Right renal pelvis (tissue), 4 donors: ENCODE data around the gene PHACTR1. TPM values are rescaled to one million over a fixed set of nuclear protein-coding genes. Genes with fewer than 3 reads are reported as not detected.

Experiments
- DNase-seq, 4 donors: peaks; one replicate each; pipeline ENCODE4 v3.0.0-alpha.2; 2013; ENCODE audit warnings: low read depth in 4 of 4, low spot score in 3 of 4, missing footprints in 1 of 4
- polyA plus RNA-seq, 4 donors: library from polyadenylated mRNA; unstranded; fragments of 120-200 nt; gene quantifications; one replicate each; pipeline ENCODE4 v1.2.1, GENCODE V29; 2013; ENCODE audit not compliant: insufficient read length in 4 of 4

PHACTR1 gene
- polyA plus RNA-seq, 4 donors = 9.9 to 16.4 (median 13.6) TPM

DNA sequence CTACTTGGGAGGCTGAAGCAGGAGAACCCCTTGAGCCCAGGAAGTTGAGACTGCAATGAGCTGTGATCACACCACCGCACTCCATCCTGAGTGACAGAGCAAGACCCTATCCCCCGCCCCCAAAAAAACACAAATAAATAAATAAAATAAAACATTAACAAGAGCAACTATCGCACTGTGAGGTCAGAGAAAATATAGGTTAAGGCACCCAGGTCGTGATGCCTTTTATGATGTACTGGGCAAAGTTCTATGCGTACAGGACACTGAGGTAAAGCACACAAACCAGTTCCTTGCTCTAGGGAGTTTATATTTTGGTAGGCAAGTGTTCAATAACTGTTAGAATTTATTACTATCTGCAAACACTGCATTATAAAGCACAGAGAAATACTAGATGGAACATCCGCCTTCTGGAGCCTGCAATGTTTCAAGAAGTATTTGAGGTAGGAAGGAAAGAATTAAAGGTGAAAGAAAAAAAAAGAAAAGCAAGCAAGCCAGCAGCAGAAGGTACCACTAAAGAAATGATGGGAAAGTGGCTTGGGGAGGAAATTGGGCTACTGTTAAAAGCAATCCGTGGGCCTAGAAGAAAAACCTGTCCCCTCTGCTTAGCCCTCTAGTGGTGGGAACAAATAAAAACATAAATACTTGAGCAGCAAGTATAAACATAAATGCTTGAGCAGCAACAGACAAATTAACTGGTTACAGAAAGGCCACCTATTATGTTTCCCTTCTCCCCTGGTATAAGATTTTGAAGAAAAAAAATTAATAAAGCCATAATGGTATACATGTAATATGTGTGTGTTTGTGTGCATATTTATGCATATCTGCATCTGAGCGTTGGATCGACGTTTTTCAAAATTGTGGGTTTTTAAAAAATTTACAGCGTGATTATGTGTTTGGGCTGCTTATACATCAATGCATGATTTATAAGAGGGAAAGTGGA is 128.0 kb downstream of the PHACTR1 start:
- DNase-seq = peak in 1 of 4 donors; percentile 14

DNA sequence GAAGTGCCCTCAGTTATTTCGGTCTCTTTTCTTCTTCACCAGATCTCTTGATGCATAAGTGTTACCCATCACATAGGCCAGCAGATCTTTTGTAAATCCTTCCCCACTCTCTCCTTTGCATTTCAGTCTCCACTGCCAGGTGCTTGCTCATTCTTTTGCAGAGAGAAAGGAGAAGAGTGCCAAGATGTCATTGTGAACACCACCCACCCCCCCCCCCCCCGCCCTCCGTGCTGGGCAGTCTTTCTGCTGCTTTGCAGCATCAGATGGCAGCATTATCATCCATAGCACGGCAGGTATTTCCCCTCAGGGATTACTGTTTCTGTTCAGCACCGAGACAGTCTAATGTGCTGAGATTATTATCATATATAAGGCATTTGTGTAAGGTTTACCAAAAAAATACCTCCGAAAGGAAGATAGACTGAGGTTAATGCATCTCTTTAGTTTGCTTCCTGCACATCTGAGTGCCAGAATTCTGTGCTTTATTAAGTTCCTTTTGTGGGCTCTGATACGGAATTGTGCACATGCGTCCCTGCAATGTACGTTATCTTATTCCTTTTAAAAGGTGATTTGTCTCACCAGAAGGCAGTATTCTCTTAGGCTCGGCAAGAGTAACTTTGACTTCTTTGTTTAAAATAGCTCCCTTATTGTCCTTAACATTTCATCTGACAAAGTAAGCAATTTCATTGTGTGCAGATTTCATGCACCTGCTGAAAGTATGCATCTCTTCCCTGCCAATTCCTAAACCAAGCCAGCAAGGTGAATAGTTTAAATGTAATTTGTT is 128.8 kb downstream of the PHACTR1 start:
- DNase-seq = no peak

DNA sequence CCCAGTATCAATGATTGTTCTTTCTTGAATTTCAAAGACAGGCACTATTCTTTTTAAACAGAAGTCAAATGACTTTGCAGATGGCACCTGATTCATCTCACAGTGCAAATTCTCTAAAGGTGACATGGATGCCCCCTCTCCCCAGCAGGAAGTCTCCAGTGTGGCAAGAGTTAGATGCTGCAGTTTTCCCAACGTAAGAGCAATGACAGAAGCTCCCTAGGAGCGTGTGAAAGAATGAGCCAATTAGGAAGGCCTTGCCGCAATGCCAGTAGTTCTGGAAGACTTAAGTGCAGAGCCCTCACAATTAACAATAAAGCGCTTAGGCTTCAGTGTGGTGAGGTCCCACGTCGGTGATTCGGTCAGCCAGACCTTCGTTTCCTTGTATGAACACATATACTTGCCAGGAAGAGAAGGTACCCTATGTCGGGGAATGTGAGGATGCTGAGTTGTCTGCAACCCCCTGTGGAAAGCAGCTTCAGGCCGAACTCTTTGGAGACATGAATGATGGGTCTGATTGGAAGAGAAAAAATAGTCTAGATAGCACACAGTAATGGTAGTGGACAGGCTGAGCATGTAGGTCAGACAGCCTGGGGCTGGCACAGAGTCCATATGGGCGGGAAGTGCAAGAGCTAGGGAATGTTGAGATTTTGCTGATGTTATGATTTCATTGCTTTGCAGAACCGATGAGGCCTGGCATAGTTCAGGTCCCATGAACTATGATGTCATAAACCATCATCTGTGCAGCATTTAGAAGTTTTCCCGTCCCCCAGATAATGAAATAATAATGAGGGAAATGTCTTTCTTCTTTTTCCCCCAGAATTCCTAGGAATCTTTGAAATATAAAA is 132.6 kb downstream of the PHACTR1 start:
- DNase-seq = no peak

DNA sequence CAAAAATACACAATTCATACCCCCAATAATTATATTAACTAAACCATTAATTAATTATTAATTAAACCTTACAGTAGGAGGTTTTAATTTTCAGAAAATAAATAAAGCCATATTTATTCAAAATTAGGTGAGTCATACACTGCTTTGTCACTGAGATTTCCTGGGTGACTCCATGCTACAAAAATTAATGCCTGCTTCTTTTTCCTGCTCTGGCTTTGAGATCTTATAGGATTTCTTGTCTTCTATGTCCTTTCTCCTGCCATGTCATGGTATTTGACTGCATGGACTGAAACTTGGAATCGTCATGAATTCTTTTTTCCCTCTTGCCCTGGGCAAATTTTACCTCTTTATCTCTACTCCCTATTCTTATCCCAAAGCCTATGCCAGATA is 133.2 kb downstream of the PHACTR1 start:
- DNase-seq = no peak

DNA sequence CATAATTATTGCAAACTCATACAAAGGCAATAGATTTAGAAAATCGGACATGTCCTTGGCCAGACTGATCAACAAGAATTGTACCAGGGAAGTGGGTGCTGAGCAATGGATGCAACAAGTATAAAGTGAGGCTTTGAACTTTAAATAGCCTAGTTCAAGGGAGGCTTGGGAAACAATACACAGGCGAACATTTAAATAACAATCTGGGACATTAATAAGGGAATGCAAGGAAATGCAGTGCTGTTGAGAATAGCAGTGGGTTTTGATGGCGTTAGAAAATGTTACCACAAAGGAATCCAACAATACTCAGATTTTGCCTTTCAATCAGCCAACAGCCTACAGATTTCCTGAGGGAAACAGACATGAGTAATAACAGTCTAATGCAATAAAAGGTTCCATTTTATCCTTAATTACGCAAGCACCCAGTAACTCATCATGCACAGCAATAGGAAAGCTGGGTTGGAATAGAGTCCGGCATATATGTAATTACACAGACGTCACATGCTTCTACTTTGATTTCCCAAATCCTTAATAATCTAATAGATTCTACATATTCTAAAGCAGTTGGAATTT is 134.6 kb downstream of the PHACTR1 start:
- DNase-seq = no peak

DNA sequence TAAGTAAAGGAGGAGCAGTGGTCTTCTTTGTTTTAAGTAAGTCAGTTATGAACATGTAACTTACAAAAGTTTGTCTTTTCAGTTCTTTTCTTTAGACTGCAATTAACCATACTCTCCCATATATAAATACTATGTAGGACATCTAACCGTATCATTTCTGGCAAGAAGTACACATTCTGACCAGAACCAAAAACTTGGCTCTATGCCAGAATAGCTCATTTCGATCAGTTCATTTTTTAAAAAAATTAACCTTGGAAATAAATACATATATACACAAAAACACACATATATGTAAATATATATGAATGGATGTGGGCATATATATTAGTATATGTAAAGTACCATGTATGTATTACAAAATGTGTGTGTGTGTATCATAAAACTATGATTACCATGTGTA is 145.0 kb downstream of the PHACTR1 start:
- DNase-seq = no peak

DNA sequence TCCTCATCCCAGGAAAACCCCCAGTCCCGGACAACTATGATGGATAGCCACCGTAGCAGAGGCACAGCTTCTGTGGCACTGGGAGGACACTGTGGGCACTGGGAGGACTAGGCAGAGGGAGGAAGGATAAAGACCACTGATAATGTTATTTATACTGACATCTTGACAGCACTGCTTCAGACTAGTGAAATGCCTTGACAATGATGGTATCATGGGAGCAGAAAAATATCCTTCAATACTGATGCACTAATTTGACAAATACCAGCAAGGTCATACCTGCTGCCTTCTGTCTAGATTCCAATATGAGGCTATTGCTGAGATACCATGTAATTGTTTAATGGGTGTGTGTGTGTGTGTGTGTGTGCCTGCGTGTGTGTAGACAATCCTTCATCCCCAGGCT is 148.6 kb downstream of the PHACTR1 start:
- DNase-seq = no peak

DNA sequence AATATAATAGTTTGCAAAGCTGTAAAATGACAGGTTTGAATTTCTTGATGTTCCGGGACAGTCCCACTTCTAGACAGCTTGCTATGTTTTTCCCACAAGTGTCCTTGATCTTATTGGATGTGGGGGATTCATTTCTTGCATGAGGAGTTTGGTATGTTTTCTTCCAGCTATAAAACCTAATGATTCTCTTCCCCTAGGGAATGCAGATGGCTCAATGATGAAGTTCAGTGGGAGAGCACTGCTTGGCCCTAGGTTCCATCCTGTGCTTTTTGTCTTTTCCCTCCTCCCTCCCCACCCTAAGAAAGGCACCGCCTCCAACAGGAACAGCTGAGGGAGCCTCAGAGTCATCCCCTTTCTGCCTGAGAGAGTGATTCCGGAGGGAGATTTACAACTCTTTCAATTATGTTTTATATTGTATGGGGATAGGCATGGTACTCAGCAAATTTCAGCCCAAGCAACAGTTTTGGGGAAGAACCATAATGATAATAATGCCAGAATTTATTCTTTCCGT is 149.2 kb downstream of the PHACTR1 start:
- no peak for DNase-seq

DNA sequence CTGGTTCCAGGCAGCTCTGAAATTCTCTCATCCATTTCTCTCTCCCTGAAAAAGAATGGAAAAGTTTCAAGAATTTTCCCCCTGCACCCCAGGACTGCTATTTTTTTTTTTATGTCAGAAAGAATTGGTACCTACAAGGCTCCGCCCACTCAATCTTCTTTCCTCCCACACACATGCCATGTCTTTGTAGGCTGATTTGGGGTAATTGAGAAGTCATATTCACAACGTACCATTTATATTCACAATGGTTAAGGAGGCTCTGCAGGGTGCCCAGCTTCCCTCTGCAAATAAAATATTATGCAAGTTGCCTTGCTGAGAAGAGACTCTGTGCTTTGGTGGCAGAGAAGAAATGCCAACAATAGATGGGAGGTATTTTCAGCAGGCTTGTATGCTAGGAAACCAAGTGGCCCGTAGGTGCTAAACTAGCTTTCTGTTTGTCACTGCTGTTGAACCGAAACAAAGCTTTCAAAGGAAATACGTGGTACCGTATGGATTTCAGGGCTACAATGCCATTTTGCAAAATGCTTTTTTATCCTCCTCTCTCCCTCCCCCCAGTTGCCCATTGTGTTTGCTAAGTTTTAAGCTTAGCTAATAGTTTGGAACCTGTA is 150.0 kb downstream of the PHACTR1 start:
- no peak for DNase-seq

DNA sequence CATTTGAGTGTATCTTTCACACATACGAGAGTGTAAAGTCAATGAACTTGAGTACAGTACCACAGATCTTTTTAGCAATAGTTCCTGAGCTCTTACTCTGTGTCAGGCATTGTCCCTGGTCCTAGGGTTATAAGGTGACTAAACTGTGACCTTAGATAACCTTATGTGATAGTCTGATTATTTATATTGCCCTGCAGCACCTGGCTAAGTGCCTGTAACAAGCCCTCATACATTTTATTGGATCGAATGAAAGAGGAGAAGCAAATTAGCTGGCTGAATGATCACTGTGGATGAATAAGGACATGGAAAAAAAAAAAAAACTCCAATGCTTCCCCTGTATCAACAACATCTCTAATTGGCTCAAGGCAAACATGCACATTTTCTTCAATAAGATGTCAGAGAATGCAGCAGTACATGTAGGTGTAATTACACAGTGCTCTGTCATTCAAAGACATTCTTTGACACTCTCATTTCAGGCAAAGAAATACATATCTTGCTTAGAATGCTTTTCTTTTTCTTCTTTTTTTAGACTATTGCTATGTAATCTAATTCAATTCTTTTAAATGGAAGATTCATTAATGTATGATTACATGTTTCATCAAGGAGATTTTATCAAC is 153.4 kb downstream of the PHACTR1 start:
- DNase-seq = no peak

DNA sequence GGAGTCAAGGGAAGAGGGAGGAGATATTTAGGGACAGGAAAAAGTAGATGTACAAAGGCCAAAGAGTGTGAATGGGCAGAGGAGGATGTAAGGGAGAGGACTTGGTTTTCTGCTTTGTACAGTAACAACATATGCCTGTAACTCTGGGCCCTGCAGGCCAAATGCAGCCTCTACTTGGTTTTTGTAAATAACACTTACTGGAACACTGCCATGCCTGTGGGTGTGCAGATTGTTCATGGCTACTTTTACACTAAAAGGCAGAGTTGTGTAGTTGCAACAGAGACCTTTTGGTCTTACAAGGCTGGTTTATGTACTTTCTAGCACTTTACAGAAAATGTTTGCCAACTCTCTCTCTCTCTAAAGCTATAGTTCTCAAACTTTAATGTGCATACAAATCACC is 157.1 kb downstream of the PHACTR1 start:
- DNase-seq = no peak

DNA sequence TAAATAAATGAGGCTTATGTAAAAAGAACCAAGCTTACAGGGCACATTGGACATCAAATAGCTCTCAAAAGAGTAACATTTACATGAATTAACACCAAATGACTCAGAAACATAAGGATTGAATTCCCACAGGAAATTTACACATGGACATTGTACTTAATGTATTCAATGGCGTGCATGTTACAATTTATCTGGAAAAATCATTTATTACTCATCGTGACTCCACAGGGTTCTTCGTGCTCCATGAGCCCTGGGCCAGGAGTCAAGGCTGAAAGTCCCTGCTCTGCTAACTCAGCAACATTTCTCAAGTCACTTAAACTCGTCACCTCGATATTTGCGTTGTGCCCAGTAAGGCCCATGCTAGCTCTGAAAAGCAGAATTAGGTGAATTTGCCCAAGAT is 158.5 kb downstream of the PHACTR1 start:
- no peak for DNase-seq

DNA sequence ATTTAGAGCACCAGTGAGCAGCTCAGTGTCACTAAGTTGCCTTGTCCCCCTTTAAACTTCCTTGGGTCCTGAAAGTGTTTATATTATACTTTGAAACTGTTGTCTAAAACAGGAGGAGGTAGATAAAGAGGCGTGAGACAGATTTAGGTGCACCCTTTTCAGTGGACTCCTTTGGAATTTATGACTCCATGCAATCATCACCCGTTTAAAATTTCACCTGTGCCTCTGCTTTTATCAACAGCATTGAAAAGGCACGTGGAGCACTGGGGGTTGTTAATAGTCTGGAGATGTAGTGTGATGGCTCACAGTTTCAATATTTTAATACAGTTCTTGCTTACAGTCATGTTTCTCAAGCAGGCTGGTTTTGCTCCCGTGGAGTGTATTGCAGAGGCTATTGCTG is 162.2 kb downstream of the PHACTR1 start:
- DNase-seq = no peak

DNA sequence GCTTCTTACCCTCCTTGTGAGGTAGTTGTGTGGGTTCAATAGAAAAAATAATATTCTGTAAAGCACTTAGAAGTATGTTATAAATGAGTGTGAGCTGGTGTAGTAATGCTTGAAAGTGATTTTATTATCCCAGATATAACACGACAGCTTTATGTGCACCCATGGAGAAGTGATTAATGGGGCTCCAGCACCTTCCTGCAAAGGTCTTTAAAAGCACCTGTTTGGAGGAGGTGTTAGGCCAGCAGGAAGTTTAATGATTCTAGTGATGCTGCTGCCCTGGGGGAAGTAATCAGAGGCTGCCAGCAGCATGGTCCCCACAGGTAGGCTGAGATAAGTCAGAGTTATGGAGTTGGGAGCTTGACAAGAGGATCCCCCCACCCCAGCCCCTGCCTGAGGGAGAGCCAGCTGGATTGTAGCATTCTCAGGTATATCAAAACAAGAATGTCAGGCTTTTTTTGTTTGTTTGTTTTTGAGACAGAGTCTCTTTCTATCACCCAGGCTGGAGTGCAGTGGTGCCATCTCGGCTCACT is 166.3 kb downstream of the PHACTR1 start:
- no peak for DNase-seq

DNA sequence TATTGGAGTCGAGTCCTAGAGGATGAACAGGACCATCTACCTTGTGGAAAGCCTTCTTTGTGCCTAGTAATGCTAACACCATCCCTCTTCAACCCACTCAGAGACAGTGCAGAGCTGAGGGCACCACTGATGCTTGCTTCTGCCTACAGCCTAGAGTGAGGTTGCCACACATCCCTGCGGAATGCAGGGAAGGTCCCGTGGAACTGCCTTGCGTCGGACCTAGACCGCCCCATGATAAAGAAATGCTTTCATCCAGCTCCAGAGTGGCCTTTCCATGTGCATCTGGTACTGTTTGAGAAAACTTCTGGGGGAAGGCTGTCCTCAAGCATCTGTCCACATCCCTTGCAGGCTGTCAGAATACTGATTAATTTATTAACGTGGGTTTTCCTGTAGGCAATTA is 168.4 kb downstream of the PHACTR1 start:
- no peak for DNase-seq

DNA sequence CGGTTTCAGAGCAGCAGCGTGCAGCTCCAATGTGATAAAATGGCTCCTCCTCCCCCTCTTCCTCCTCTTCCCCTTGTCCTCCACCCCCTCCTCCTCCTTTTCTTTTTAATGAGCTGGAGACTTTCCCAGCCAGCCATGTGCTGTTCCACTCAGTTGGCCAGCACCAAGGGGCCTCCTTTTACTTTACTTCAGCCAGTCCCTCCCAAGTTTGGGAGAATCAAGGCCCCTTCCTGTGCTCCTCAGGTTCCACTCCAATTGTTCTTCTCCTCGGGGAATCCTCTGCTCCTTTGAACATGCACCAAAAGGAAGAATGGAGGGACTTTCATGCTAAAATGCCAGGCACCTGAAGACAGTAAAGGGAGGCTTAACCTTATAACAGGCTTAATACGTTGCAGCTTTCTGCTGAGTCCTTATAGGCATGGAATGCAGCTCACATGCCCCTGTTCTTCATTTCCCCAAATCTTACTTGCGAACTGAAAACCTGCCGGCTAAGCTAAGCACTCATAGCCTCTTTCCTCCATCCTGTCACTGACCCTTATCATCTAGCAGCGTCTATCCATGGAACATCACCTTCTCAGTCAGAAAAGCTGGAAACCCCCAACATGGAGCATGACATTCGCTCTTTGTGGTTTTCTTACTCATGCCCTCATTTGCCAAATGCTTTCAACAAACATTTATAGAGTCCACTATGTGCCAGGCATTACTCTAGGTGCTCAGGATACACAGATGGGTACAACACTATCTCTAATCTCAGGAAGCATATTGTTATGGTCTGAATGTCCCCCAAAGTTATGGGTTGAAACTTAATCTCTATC is 170.6 kb downstream of the PHACTR1 start:
- peak in 1 of 4 donors; percentile 32 for DNase-seq

DNA sequence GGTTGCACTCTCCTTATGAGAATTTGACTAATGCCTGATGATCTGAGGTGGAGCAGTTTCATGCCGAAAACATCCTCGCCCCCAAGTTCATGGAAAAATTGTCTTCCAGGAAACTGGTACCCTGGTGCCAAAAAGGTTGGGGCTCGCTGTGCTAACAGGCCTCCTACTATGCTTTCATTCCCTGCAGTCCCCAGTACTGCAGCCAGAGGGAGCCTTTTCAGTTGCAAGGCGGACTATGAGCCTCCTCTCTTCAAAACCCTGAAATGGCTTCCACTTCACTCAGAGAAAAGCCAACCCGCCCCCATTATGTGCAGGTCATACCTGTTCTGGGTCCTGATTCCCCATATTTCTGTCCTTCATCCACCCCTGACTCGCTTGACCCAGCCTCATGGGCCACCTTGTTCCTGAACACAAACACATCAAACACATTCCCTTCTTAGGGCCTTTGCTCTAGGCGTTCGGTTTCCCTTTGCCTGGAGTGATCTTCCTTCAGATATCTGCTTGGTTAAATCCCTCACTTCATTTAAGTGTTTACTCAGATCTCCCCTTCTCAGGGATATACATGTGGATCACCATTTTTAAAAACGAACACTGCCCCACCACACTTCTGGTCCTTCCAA is 173.7 kb downstream of the PHACTR1 start:
- DNase-seq = no peak

DNA sequence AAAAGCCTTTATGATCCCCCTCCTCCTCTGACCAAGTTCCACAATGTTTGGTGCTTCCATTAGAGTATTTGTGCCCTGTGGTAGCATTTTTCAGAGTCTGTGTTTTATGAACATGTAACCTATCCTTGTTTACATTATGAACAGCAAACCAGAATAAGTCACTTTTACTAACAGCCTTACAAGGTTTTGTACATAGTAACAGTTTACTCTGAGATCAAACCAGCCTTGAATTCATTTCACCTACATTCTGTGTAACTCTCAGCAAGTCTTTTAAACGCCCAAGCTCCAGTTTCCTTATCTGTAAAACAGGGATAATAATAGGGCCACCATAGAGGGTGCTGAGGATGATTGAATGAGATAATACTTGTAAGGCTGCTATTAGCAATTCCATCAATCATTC is 175.0 kb downstream of the PHACTR1 start:
- no peak for DNase-seq
